ENCODE measurements around the gene SFRP2. TPM values are rescaled to one million over a fixed set of nuclear protein-coding genes. Genes with fewer than 3 reads are reported as not detected.

Gene SFRP2
- total RNA-seq, 2 donors from 2014 or later, result 70.4 to 90.3 TPM

- Histone ChIP-seq H3K27me3 (replicated peaks; ENCODE audit: insufficient read depth) (no peaks in the 10 kb centered on the region), H3K36me3 (no peaks in the 10 kb centered on the region), H3K27ac (no peak overlapping the region), H3K4me3 (no peak overlapping the region), H3K4me1 (ENCODE audit: control insufficient read depth in 1 of 2, low read depth in 2 of 2) (no peaks in the 10 kb centered on the region), H3K9me3 (no peaks in the 10 kb centered on the region)
- no peak for ATAC-seq (ENCODE audit: insufficient number of reproducible peaks, low FRiP score, low read depth)
- no peak for DNase-seq (ENCODE audit: low spot score)
- no peak for TF ChIP-seq CTCF (IDR thresholded peaks at IDR 0.05)
Measured at GRCh38 chr4:153776601-153777000, 12.3 kb downstream of the SFRP2 start.

- Histone ChIP-seq H3K36me3 (no peaks in the 10 kb centered on the region), H3K27ac (no peak overlapping the region), H3K9me3 (no peaks in the 10 kb centered on the region), H3K4me1 (ENCODE audit: control insufficient read depth in 1 of 2, low read depth in 2 of 2) (no peaks in the 10 kb centered on the region), H3K4me3 (no peak overlapping the region), H3K27me3 (replicated peaks; ENCODE audit: insufficient read depth) (no peaks in the 10 kb centered on the region)
- ATAC-seq (ENCODE audit: insufficient number of reproducible peaks, low FRiP score, low read depth) (no peak), DNase-seq (ENCODE audit: low spot score) (no peak)
- no peak for TF ChIP-seq CTCF (IDR thresholded peaks at IDR 0.05)
Measured at GRCh38 chr4:153773236-153773690, 15.6 kb downstream of the SFRP2 start.

DNA sequence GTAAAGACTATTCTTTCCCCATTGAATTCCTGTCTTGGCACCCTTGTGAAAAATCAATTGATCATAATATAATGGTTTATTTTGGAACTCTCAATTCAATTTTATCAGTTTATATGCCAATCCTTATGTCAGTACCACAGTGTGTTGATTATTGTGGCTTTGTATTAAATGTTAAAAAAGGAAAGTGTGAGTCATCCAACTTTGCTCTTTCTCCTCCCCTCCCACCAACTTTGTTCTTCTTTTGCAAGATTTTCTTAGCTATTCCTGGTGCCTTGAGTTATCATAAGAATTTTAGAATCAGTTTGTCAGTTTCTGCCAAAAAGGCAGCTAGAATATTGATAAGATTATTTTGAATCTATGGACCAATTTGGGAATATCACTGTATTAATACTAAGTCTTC lies 17.8 kb downstream of the SFRP2 start:
- Histone ChIP-seq H3K36me3 (no peaks in the 10 kb centered on the region), H3K4me1 (ENCODE audit: control insufficient read depth in 1 of 2, low read depth in 2 of 2) (no peaks in the 10 kb centered on the region), H3K4me3 (no peak overlapping the region), H3K9me3 (no peaks in the 10 kb centered on the region), H3K27ac (no peak overlapping the region), H3K27me3 (replicated peaks; ENCODE audit: insufficient read depth) (no peaks in the 10 kb centered on the region)
- ATAC-seq (ENCODE audit: insufficient number of reproducible peaks, low FRiP score, low read depth) (no peak), DNase-seq (ENCODE audit: low spot score) (no peak)
- TF ChIP-seq CTCF (IDR thresholded peaks at IDR 0.05), result no peak

- no peak overlapping the region for H3K4me3 ChIP-seq
- no peak for TF ChIP-seq CTCF (IDR thresholded peaks at IDR 0.05)
- no peaks in the 10 kb centered on the region for H3K36me3 ChIP-seq
- DNase-seq (ENCODE audit: low spot score), result no peak
- no peaks in the 10 kb centered on the region for H3K9me3 ChIP-seq
- no peak for ATAC-seq (ENCODE audit: insufficient number of reproducible peaks, low FRiP score, low read depth)
- H3K27ac ChIP-seq, result no peak overlapping the region
- no peaks in the 10 kb centered on the region for H3K4me1 ChIP-seq (ENCODE audit: control insufficient read depth in 1 of 2, low read depth in 2 of 2)
- H3K27me3 ChIP-seq (replicated peaks; ENCODE audit: insufficient read depth), result no peaks in the 10 kb centered on the region
Measured at GRCh38 chr4:153766758-153767157, 22.1 kb downstream of the SFRP2 start.

- H3K27me3 ChIP-seq (replicated peaks; ENCODE audit: insufficient read depth), result no peaks in the 10 kb centered on the region
- ATAC-seq (ENCODE audit: insufficient number of reproducible peaks, low FRiP score, low read depth) (no peak), DNase-seq (ENCODE audit: low spot score) (no peak)
- H3K36me3 ChIP-seq, result no peaks in the 10 kb centered on the region
- no peak overlapping the region for H3K4me3 ChIP-seq
- H3K9me3 ChIP-seq, result no peaks in the 10 kb centered on the region
- H3K27ac ChIP-seq, result no peak overlapping the region
- no peak for TF ChIP-seq CTCF (IDR thresholded peaks at IDR 0.05)
- H3K4me1 ChIP-seq (ENCODE audit: control insufficient read depth in 1 of 2, low read depth in 2 of 2), result no peaks in the 10 kb centered on the region
Measured at GRCh38 chr4:153765894-153766293, 23.0 kb downstream of the SFRP2 start.
